Measurements from ENCODE around the gene NRP1. TPM values are rescaled to one million over a fixed set of nuclear protein-coding genes. Genes with fewer than 3 reads are reported as not detected.
"Not testable (repeated sequence)": the region's sequence is repeated elsewhere in the genome, so short reads cannot be mapped to it uniquely, and the experiment has no call there.

Gene NRP1
- total RNA-seq, 3 donors from 2014 or later = 12.3 to 52.3 (median 33.2) TPM

GRCh38 chr10:33145451-33146188, 188.8 kb downstream of the NRP1 start:
- no peak for TF ChIP-seq CTCF (IDR thresholded peaks at IDR 0.05)
- intact Hi-C loops (cut with DNase I, micrococcal nuclease) = no loop called here
- no peak overlapping the region for H3K4me3 ChIP-seq
- no peaks in the 10 kb centered on the region for H3K4me1 ChIP-seq (ENCODE audit: low read depth)
- no peaks in the 10 kb centered on the region for H3K9me3 ChIP-seq
- DNase-seq (no peak), ATAC-seq (no peak)
- no peaks in the 10 kb centered on the region for H3K36me3 ChIP-seq (ENCODE audit: low read depth)

GRCh38 chr10:33143160-33143728, 191.2 kb downstream of the NRP1 start:
- intact Hi-C loops (cut with DNase I, micrococcal nuclease) = no loop called here
- no peak for TF ChIP-seq CTCF (IDR thresholded peaks at IDR 0.05)
- DNase-seq = no peak
- ATAC-seq = peak; percentile 13
- Histone ChIP-seq H3K9me3 (no peaks in the 10 kb centered on the region), H3K4me1 (ENCODE audit: low read depth) (no peaks in the 10 kb centered on the region), H3K4me3 (no peak overlapping the region), H3K36me3 (ENCODE audit: low read depth) (no peaks in the 10 kb centered on the region)

GRCh38 chr10:33142295-33142694, 192.2 kb downstream of the NRP1 start:
- Histone ChIP-seq H3K4me1 (ENCODE audit: low read depth) (no peaks in the 10 kb centered on the region), H3K36me3 (ENCODE audit: low read depth) (no peaks in the 10 kb centered on the region), H3K9me3 (no peaks in the 10 kb centered on the region), H3K4me3 (no peak overlapping the region)
- intact Hi-C loops (cut with DNase I, micrococcal nuclease) = no loop called here
- ATAC-seq = no peak
- no peak for DNase-seq
- no peak for TF ChIP-seq CTCF (IDR thresholded peaks at IDR 0.05)

GRCh38 chr10:33141251-33141650, 193.2 kb downstream of the NRP1 start:
- no peaks in the 10 kb centered on the region for H3K36me3 ChIP-seq (ENCODE audit: low read depth)
- no peaks in the 10 kb centered on the region for H3K9me3 ChIP-seq
- ATAC-seq (no peak), DNase-seq (no peak)
- H3K4me1 ChIP-seq (ENCODE audit: low read depth) = no peaks in the 10 kb centered on the region
- TF ChIP-seq CTCF (IDR thresholded peaks at IDR 0.05) = no peak
- intact Hi-C loops (cut with DNase I, micrococcal nuclease) = no loop called here
- H3K4me3 ChIP-seq = no peak overlapping the region

GRCh38 chr10:33139181-33139646, 195.3 kb downstream of the NRP1 start:
- no peaks in the 10 kb centered on the region for H3K36me3 ChIP-seq (ENCODE audit: low read depth)
- intact Hi-C loops (cut with DNase I, micrococcal nuclease) = no loop called here
- DNase-seq = no peak
- no peak overlapping the region for H3K4me3 ChIP-seq
- ATAC-seq = peak; percentile 34
- TF ChIP-seq CTCF (IDR thresholded peaks at IDR 0.05) = no peak
- peaks cover 5% of the 10 kb centered on the region for H3K4me1 ChIP-seq (ENCODE audit: low read depth)
- H3K9me3 ChIP-seq = no peaks in the 10 kb centered on the region

GRCh38 chr10:33138686-33139085, 195.8 kb downstream of the NRP1 start:
- DNase-seq; H3K4me1 ChIP-seq (ENCODE audit: low read depth); H3K4me3 ChIP-seq; H3K9me3 ChIP-seq; ATAC-seq; intact Hi-C loops (cut with DNase I, micrococcal nuclease); H3K36me3 ChIP-seq (ENCODE audit: low read depth): not testable (repeated sequence)

All from mucosa of descending colon (tissue), 3 donors.